Right lobe of liver (tissue), 6 donors: ENCODE measurements around the gene SPRYD3. TPM values are rescaled to one million over a fixed set of nuclear protein-coding genes. Genes with fewer than 3 reads are reported as not detected.

Source experiments
- ATAC-seq, 4 donors: fragments of 200-7000 bp; cut with Tn5 transposase; one replicate each; pipeline ENCODE4 v1.9.1; 2020; ENCODE audit warnings: mild to moderate bottlenecking in 4 of 4, moderate library complexity in 4 of 4
- DNase-seq, 3 donors: peaks; one replicate each; pipeline ENCODE4 v3.0.0-alpha.2; 2020
- H3K27ac ChIP-seq, 3 donors: fragments of 200-600 bp; one replicate each; pipeline ENCODE4 v1.8.0; 2022
- H3K27me3 ChIP-seq, 2 donors: fragments of 200-600 bp; one replicate each; pipeline ENCODE4 v1.8.0; 2022
- H3K36me3 ChIP-seq, 4 donors: fragments of 200-600 bp; sonication (generic) in 1 of 4; one replicate each; pipeline versions ENCODE4 v1.5.1 to v1.8.0; 2017 to 2022; ENCODE audit warnings: control low read depth in 1 of 4
- H3K4me1 ChIP-seq, 4 donors: fragments of 200-600 bp; sonication (generic) in 1 of 4; one replicate each; pipeline versions ENCODE4 v1.5.1 to v1.8.0; 2017 to 2022; ENCODE audit warnings: control low read depth in 1 of 4
- H3K4me3 ChIP-seq, 3 donors: fragments of 200-600 bp; one replicate each; pipeline ENCODE4 v1.8.0; 2022
- H3K9me3 ChIP-seq, 4 donors: fragments of 200-600 bp; sonication (generic) in 1 of 4; one replicate each; pipeline versions ENCODE4 v1.5.1 to v1.8.0; 2017 to 2022; ENCODE audit warnings: control low read depth in 1 of 4
- CTCF ChIP-seq, 4 donors: fragments of 200-600 bp in 3 of 4; fragments of 450-650 bp in 1 of 4; IDR thresholded peaks; one replicate each; pipeline versions ENCODE4 v1.5.1 to v1.8.0; 2016 to 2022; ENCODE audit warnings: antibody characterized with exemption in 4 of 4, mild to moderate bottlenecking in 2 of 4
- POLR2A ChIP-seq: fragments of 450-650 bp; IDR thresholded peaks from one replicate; pipeline ENCODE4 v1.6.1; 2017; ENCODE audit warnings: antibody characterized with exemption, mild to moderate bottlenecking
- WGBS: methylation state at CpG from one replicate; pipeline ENCODE4 v1.1.6; 2018; ENCODE audit warnings: low coverage, low lambda C conversion rate; ENCODE audit not compliant: insufficient coverage; ENCODE audit errors: missing lambda C conversion rate; 5-methylcytosine and 5-hydroxymethylcytosine counted together
- intact Hi-C, 2 donors: fragments of 100-400 bp; cut with DNase I; formaldehyde crosslinking; loops; one replicate each; pipeline versions ENCODE4 v1.11.2 to v1.14.1; 2022
- total RNA-seq, 6 experiments: library from RNA; depleted of rRNA in 2 of 6; stranded (reverse); fragments of >200 nt in 2 of 6; fragmentation: NEBNext Ultra II Directional in 3 of 6; extraction: Animal tissue kit (Norgen Biotek cat#: 25700) in 3 of 6; gene quantifications; one replicate each; pipeline versions ENCODE4 v1.1.0 to v1.2.4, GENCODE V29; 2016 to 2023
- donor health status: DM: no; HTN: yes; CAD: no.
- donor health status: DM: no; HTN: no; CAD: no.
- donor health status: DM: no; HTN: no; CAD: no.
- donor health status: DM: no; HTN: yes; CAD: no.
- donor health status: DM: no; HTN: yes; CAD: no.

SPRYD3 gene
- total RNA-seq, 6 experiments from 2014 or later, result 12.3 to 18.2 (median 14.4) TPM

GRCh38 chr12:53052419-53053217 lies 26.6 kb downstream of the SPRYD3 start:
- no peaks in the 10 kb centered on the region for H3K9me3 ChIP-seq
- peak overlapping the region; percentile 74 to 87 (median 76) for H3K4me3 ChIP-seq
- no peaks in the 10 kb centered on the region for H3K27me3 ChIP-seq
- peaks cover 0 to 42% (median 20%) of the 10 kb centered on the region in 4 donors for H3K4me1 ChIP-seq
- 29% methylated on average over 4 of the region's 11 CpGs for WGBS
- DNase-seq, result peak; percentile 90 to 97 (median 95)
- TF ChIP-seq POLR2A, result no peak
- TF ChIP-seq CTCF (IDR thresholded peaks at IDR 0.05), result no peak
- peak overlapping the region; percentile 95 to 98 (median 97) for H3K27ac ChIP-seq
- peak; percentile 24 to 40 (median 34) for ATAC-seq
- H3K36me3 ChIP-seq, result peaks cover 0 to 27% (median 10%) of the 10 kb centered on the region in 4 donors
- intact Hi-C loops, result no loop called here

DNA sequence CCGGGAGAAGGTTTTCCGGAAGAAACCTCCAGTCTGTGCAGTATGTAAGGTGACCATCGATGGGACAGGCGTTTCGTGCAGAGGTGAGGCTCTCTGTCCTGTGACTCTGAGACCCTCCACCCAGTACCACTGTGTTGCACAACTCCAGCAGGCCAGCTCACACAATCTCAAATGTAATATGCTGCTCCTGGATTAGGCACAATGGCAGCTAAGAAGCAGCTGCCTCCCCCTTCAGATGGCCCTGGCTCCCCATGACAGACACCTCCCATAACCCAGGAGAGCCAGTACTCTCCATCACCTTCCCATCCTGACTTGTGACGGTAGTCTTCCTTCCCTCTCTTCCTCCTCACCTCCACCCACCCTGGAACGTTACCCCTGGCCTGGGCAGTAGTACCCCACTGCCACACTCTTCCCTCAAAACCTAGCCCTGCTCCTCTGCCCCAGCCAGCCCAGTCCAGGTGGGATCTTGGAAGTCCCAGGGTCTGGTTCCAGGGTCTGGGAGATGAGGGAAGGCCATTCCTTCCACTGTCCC lies 27.2 kb downstream of the SPRYD3 start:
- DNase-seq, result peak in 2 of 3 donors; percentile 45 to 52
- peak overlapping the region; percentile 74 to 87 (median 76) for H3K4me3 ChIP-seq
- H3K27ac ChIP-seq, result peak overlapping the region; percentile 95 to 98 (median 97)
- peaks cover 0 to 21% (median 7%) of the 10 kb centered on the region in 4 donors for H3K36me3 ChIP-seq
- no peak for ATAC-seq
- peaks cover 0 to 42% (median 20%) of the 10 kb centered on the region in 4 donors for H3K4me1 ChIP-seq
- H3K9me3 ChIP-seq, result no peaks in the 10 kb centered on the region
- 0% methylated on average over 2 of the region's 7 CpGs for WGBS
- TF ChIP-seq POLR2A, result no peak
- TF ChIP-seq CTCF (IDR thresholded peaks at IDR 0.05), result no peak
- intact Hi-C loops, result no loop called here
- no peaks in the 10 kb centered on the region for H3K27me3 ChIP-seq

DNA sequence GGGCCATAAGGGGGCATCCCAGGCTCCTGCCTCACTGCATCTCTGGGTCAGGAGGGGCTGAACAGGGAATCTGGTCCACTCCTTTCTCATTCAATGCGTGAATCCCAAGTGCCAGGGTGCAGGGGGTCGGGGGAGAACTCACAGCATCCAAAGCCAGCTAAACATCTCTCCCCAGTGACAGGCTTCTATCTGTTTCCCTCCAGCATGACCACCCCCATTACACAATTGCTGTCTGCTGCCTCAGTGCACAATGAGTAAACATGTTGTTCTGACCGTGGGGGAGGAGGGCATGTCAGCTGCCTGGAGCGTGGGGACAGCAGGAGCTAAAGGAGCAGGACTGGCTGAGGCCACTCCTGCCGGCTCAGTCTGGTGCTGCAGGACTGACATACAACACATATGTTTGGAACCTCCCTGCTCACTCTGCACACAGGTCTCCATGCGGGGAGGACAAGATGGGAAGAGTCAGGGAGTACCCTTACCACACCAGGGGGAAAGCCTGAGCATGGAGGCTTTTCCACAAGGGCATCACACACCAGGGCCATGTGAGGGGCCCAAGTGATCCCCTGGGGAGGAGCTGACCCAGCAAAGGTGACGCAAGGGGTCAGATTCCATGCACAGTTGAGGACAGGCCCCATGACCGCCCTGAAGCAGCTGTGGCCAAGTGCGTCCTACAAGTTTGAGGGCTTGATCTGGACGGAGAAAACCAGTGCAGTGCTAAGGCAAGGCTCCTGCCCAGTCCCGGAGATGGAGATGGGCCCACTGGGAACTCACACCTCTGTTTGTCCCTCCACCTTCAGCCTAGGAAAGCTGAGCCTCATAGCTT lies 27.9 kb downstream of the SPRYD3 start:
- WGBS, result no CpG with 5 or more reads among the region's 11 CpGs
- Histone ChIP-seq H3K9me3 (no peaks in the 10 kb centered on the region), H3K4me1 (peaks cover 0 to 44% (median 22%) of the 10 kb centered on the region in 4 donors), H3K4me3 (peak overlapping the region; percentile 74 to 87 (median 76)), H3K27ac (peak overlapping the region; percentile 95 to 98 (median 97)), H3K36me3 (peaks cover 0 to 14% (median 5%) of the 10 kb centered on the region in 4 donors), H3K27me3 (no peaks in the 10 kb centered on the region)
- peak; percentile 9 to 38 (median 15) for ATAC-seq
- DNase-seq, result peak; percentile 80 to 94 (median 92)
- intact Hi-C loops, result no loop called here
- TF ChIP-seq POLR2A (peak; percentile 56), CTCF (IDR thresholded peaks at IDR 0.05) (peak in 2 of 4 donors; percentile 26 to 53)

- Histone ChIP-seq H3K9me3 (no peaks in the 10 kb centered on the region), H3K4me3 (peak overlapping the region; percentile 74 to 87 (median 76)), H3K27me3 (no peaks in the 10 kb centered on the region), H3K4me1 (peaks cover 0 to 51% (median 25%) of the 10 kb centered on the region in 4 donors), H3K27ac (peak overlapping the region; percentile 95 to 98 (median 97)), H3K36me3 (peaks cover 0 to 7% (median 1%) of the 10 kb centered on the region in 4 donors)
- intact Hi-C loops, result no loop called here
- ATAC-seq (no peak), DNase-seq (peak in 1 of 3 donors; percentile 37)
- 16% methylated on average over 2 of the region's 2 CpGs for WGBS
- TF ChIP-seq CTCF (IDR thresholded peaks at IDR 0.05) (no peak), POLR2A (no peak)
Observed at GRCh38 chr12:53050426-53051057, 28.6 kb downstream of the SPRYD3 start.
